Ishikawa (cell line): Measurements from ENCODE around the gene CEACAM5.

Experiments used
- CEBPB ChIP-seq: IDR thresholded peaks from 2 replicates; pipeline ENCODE4 v1.6.1; 2012
- EGR1 ChIP-seq: IDR thresholded peaks from 2 replicates; pipeline ENCODE4 v1.6.1; 2012
- EP300 ChIP-seq: IDR thresholded peaks from 2 replicates; pipeline ENCODE4 v1.6.1; 2012; ENCODE audit warnings: borderline replicate concordance
- TCF12 ChIP-seq: IDR thresholded peaks from 2 replicates; pipeline ENCODE4 v1.6.1; 2012; ENCODE audit warnings: low read depth
- TF ChIP-seq, protein P1 (sequence below): IDR thresholded peaks from 2 replicates; pipeline ENCODE4 v1.6.1; 2012; ENCODE audit warnings: low read depth, mild to moderate bottlenecking

DNA sequence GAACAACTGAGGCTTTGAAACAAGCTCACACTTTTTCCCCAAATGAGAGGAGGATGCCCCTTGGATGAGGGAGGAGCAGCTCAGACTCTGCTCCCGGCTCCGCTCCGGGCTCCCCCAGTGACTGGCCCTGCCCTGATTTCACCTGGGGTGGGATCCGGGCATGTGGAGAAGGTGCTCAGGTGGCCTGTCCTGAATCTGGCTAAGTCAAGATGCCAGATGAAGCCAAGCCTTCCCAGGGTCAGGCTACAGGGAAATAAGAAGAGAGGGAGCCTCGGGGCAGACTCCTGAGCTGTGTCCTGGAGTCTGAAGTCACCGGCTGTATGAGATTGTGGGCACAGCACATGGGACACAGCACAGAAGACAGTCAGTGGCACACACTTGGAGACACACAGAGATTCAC, 10.3 kb downstream of the CEACAM5 start:
- TF ChIP-seq EP300 (no peak), EGR1 (no peak), TCF12 (no peak), CEBPB (no peak)
- TF ChIP-seq, protein P1, sequence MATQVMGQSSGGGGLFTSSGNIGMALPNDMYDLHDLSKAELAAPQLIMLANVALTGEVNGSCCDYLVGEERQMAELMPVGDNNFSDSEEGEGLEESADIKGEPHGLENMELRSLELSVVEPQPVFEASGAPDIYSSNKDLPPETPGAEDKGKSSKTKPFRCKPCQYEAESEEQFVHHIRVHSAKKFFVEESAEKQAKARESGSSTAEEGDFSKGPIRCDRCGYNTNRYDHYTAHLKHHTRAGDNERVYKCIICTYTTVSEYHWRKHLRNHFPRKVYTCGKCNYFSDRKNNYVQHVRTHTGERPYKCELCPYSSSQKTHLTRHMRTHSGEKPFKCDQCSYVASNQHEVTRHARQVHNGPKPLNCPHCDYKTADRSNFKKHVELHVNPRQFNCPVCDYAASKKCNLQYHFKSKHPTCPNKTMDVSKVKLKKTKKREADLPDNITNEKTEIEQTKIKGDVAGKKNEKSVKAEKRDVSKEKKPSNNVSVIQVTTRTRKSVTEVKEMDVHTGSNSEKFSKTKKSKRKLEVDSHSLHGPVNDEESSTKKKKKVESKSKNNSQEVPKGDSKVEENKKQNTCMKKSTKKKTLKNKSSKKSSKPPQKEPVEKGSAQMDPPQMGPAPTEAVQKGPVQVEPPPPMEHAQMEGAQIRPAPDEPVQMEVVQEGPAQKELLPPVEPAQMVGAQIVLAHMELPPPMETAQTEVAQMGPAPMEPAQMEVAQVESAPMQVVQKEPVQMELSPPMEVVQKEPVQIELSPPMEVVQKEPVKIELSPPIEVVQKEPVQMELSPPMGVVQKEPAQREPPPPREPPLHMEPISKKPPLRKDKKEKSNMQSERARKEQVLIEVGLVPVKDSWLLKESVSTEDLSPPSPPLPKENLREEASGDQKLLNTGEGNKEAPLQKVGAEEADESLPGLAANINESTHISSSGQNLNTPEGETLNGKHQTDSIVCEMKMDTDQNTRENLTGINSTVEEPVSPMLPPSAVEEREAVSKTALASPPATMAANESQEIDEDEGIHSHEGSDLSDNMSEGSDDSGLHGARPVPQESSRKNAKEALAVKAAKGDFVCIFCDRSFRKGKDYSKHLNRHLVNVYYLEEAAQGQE: no peak
